ENCODE measurements around the gene SULT6B1.

DNA sequence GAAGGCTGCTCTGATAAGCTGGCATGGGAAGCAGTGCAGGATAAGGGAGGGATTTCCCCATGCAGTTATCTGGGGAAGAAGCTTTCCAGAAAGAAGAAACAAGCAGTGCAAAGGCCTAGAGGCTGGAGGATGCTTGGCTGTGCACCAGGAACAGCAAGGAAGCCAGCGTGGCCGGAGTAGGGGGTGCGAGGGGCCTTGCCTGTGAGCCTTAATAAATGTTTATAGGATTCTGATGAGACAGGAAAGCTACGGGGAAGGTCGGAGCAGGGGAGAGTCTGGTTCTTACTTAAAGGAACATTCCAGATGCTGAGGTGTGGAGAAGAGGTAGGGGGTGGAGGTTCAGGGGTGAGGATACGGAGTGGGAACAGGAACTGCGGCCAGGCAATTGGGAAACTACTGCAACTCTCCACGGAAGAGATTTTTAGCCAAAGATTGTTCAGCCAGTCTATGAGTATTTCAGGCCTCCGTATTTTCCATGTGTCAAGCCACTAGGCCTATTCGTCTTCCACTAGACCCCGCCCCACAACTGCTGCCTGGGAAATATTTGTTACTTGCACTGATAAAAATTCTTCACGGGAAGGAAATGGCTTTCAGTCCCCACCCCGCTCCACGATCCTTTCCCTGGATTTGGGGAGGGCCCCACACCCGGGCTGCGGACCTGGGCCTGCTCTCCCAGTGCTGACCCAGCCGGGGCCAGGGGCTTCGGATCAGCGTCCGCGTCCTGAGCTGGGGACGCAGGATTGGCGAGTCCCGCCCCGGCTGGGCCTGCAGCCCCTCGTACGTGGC lies 32.2 kb downstream of the SULT6B1 start:
- TF ChIP-seq EZH2 (IDR thresholded peaks at IDR 0.05; ENCODE audit: low read depth) = no peak
- TF ChIP-seq, protein P1, sequence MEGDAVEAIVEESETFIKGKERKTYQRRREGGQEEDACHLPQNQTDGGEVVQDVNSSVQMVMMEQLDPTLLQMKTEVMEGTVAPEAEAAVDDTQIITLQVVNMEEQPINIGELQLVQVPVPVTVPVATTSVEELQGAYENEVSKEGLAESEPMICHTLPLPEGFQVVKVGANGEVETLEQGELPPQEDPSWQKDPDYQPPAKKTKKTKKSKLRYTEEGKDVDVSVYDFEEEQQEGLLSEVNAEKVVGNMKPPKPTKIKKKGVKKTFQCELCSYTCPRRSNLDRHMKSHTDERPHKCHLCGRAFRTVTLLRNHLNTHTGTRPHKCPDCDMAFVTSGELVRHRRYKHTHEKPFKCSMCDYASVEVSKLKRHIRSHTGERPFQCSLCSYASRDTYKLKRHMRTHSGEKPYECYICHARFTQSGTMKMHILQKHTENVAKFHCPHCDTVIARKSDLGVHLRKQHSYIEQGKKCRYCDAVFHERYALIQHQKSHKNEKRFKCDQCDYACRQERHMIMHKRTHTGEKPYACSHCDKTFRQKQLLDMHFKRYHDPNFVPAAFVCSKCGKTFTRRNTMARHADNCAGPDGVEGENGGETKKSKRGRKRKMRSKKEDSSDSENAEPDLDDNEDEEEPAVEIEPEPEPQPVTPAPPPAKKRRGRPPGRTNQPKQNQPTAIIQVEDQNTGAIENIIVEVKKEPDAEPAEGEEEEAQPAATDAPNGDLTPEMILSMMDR (conservative IDR thresholded peaks at IDR 0.05) = no peak

Measured in PC-9 (cell line).